GM20000 (cell line): ENCODE results near the gene SH3BP1.

Experiments
- DNase-seq: peaks from one replicate; pipeline ENCODE4 v3.0.0; 2012; ENCODE audit warnings: low spot score
- TF ChIP-seq, protein P1 (sequence below): IDR thresholded peaks from 2 replicates; pipeline ENCODE4 v1.5.1; 2012; ENCODE audit warnings: mild to moderate bottlenecking, control low read depth; ENCODE audit errors: extremely low read depth, missing control alignments

The SH3BP1 gene

DNA sequence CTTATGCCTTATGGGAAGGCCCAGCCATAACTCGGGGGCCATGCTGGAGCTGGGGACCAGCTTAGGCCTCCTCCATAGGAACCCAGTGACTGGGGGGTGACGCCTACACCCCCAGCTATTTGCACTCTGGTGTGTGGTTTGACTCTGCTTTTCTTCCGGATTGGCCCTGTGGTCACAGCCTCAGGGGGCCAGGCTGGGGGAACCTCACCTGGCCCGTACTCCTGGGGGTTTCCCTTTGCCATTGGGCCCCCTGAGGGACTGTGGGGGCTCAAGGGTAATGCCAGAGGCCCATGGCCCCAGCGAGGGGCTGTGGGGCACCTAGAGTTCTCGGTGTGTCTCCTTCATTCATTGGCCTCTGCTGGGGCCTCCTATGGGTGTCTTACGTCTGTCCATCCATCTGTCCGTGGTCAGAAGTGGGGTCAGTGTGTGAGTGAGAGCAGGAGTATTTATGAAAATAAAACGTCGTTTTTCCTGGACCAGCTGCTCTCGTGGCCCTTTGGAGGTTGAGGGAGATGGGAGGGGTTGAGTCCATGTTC is 6.3 kb upstream of the SH3BP1 start:
- TF ChIP-seq, protein P1, sequence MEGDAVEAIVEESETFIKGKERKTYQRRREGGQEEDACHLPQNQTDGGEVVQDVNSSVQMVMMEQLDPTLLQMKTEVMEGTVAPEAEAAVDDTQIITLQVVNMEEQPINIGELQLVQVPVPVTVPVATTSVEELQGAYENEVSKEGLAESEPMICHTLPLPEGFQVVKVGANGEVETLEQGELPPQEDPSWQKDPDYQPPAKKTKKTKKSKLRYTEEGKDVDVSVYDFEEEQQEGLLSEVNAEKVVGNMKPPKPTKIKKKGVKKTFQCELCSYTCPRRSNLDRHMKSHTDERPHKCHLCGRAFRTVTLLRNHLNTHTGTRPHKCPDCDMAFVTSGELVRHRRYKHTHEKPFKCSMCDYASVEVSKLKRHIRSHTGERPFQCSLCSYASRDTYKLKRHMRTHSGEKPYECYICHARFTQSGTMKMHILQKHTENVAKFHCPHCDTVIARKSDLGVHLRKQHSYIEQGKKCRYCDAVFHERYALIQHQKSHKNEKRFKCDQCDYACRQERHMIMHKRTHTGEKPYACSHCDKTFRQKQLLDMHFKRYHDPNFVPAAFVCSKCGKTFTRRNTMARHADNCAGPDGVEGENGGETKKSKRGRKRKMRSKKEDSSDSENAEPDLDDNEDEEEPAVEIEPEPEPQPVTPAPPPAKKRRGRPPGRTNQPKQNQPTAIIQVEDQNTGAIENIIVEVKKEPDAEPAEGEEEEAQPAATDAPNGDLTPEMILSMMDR = no peak
- DNase-seq = peak; percentile 90

DNA sequence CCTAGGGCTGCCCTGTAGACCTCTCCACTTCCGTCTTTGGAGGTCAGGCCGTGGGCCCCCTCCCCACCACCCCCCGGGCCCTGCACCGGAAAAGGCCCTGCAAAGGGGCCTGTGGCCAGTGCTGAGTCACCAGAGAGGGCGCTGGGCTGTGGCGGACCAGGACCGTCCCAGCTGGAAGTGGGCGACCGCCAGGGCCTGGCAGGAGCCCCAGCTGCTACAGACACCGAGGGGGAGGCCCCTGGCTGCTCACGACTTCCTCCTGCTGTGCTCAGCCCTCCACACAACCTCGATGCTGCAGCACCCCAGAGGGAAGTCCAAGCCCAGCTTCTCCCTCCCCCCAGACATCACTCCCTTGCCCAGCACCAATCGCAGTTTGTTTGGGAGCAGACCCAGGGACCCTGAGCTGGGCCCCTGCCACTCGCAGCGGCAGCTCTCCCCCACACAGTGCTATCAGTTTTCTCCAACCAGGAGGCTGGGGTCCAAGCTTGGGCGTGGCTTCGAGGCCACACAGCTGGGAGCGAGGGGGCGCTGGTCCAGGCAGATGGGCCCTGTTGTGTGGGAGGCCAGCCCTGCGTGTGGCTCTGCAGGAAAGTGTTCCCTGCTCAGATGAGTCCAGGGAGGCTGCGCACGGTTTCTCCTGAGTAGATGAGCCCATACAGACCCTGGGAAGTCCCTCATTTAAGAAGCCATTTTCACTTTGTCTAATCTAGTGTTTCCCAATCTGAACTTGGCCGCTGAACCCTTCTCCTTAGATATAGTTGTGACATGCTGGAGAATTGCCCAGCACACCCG is 5.6 kb upstream of the SH3BP1 start:
- TF ChIP-seq, protein P1 = peak; percentile 19
- DNase-seq = peak; percentile 89

DNA sequence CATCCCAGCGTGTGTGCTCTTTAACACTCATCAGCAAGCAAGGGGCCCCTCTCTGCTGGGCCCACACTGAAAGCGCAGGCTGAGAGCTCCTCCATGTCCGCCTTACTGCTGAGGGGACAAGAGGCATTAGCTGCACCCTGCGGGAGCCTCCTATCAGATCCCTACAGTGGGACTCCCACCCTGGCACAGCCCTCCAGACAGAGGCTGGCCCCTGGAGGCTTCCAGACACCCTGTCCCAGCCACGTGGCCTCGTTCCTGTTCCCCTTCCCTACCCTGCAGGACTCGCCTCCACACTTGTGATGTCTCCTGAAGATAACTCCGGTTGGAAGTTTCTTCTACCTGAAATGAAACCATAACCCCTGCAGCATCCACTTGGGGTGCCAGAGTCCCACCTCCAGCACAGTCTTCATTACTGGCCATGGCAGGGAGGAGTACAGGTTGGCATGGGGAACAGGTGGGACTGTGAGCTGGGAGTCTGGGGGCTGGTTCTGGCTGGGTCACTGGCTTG is 5.0 kb upstream of the SH3BP1 start:
- TF ChIP-seq, protein P1 = no peak
- no peak for DNase-seq

DNA sequence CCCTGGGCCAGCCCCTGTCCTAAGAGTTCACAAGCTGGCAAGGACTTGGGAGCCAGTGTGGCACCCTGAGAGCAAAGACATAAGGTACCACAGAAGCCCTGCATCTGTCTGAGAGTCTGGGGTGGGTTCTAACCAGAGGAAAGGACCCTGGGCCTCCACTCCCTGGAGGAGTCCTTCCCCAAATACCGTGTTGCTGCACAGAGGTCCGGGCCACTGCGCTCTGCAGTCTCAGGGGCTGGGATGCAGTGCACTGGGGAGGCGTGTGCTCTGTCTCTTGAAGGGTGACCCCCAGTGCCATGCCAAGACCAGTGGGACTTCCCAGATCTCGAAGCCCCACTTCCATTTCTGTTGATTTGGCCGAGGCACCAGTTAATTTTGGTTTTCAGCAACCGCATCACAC is 4.3 kb upstream of the SH3BP1 start:
- TF ChIP-seq, protein P1 = no peak
- DNase-seq = no peak

DNA sequence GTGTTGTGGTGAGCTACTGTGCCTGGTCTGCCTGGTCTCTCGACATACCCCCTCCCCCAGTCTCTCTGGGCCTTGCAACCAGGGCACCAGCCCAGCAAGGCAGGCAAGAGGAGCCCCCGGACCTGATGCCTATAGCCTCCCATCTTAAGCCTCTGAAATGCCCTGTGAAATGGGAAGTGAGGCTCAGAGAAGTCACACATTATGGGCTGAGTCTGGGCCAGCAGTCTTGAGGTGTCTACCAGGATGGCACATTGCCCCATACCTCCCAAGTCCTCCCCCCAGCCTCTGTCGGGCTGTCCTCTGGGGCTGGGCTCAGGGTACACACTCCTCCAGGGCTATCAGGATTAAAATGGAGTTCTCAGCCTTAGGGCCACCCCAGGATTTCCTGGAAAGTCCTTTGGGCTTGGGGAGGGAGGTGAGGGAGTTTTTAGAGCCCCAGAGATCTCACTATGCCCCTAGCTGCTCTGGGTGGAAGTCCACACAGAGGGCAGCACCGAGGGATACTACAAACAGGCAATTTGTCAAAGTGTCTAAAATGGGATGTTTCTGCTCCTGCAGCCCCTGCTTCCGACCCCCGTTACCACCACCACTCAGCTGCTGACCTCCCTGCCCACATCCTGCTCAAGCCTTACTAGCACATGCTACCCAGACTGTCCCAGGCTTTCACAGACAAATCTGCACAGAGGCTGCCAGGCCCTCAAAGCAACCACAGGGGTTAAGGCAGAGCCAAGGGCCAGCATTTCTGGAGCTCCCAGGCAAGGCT is 3.1 kb upstream of the SH3BP1 start:
- DNase-seq = no peak
- TF ChIP-seq, protein P1 = peak; percentile 16

DNA sequence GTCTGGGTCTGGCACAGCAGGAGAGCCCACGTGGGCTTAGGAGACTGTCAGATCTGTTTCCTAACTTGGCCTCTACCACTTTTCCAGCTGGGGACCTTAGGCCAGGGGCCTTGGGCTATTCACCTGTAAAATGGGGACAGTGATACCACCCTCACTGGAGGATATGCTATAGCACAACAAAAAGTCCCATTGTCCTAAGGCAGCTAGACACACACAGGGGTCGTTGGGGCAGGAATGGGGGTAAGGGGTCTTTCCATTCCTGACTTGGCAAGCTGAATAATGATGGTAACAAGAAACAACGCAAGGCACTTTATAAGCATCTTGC is 2.6 kb upstream of the SH3BP1 start:
- TF ChIP-seq, protein P1 = no peak
- DNase-seq = no peak
